GM13976 (cell line): Measurements from ENCODE around the gene PPARA.

ENCODE experiments used
- DNase-seq: peaks from one replicate; pipeline ENCODE4 v3.0.0; 2012; ENCODE audit warnings: low spot score
- CTCF ChIP-seq: IDR thresholded peaks from 2 replicates; pipeline ENCODE4 v1.5.1; 2012; ENCODE audit warnings: borderline replicate concordance, mild to moderate bottlenecking; ENCODE audit not compliant: insufficient read depth; ENCODE audit errors: extremely low read depth, missing control alignments, control extremely low read depth
- in situ Hi-C: fragments of 300-500 bp; cut with MboI; formaldehyde crosslinking; loops from one replicate; pipeline ENCODE4 v1.12.0; 2022; ENCODE audit warnings: low sequenced_read_pairs, mixed read lengths, inconsistent platforms; ENCODE audit not compliant: unreplicated experiment

PPARA gene

GRCh38 chr22:46113910-46114517, 36.3 kb upstream of the PPARA start:
- in situ Hi-C loops, result loop anchor here (25.0 kb wide), 2 partner anchors 477 to 552 kb away; no protein-coding TSS in a partner anchor
- DNase-seq, result no peak
- TF ChIP-seq CTCF, result no peak

- TF ChIP-seq CTCF, result no peak
- in situ Hi-C loops, result loop anchor here (5.0 to 25.0 kb wide), 3 partner anchors 107 to 552 kb away; no protein-coding TSS in a partner anchor
- no peak for DNase-seq
These were observed 35.6 kb upstream of the PPARA start for GRCh38 chr22:46114518-46115387.

GRCh38 chr22:46115388-46115678, 35.0 kb upstream of the PPARA start:
- no peak for TF ChIP-seq CTCF
- DNase-seq, result no peak
- in situ Hi-C loops, result loop anchor here (5.0 to 25.0 kb wide), 3 partner anchors 108 to 553 kb away; no protein-coding TSS in a partner anchor

- in situ Hi-C loops, result loop anchor here (5.0 to 25.0 kb wide), 3 partner anchors 109 to 554 kb away; no protein-coding TSS in a partner anchor
- DNase-seq, result no peak
- no peak for TF ChIP-seq CTCF
These were observed 34.4 kb upstream of the PPARA start for GRCh38 chr22:46115755-46116490.

- peak; percentile 98 for DNase-seq
- in situ Hi-C loops, result loop anchor here (5.0 to 25.0 kb wide), 3 partner anchors 109 to 554 kb away; no protein-coding TSS in a partner anchor
- TF ChIP-seq CTCF, result peak; percentile 89
These were observed 33.8 kb upstream of the PPARA start for GRCh38 chr22:46116491-46116958.
